H1 (cell line): ENCODE measurements around the gene ZNFX1. TPM values are rescaled to one million over a fixed set of nuclear protein-coding genes. Genes with fewer than 3 reads are reported as not detected.

Experiments used
- RXRA ChIP-seq: IDR thresholded peaks from 2 replicates; pipeline ENCODE4 v1.6.1; 2011; ENCODE audit warnings: low read depth, mild to moderate bottlenecking, low read length, moderate library complexity; ENCODE audit not compliant: insufficient read depth
- SUZ12 ChIP-seq: fragments of 200-600 bp; sonication (generic); IDR thresholded peaks from 2 replicates; pipeline ENCODE4 v1.6.1; 2012; ENCODE audit warnings: mild to moderate bottlenecking, inconsistent platforms, low read length, moderate library complexity, mixed read lengths
- polyA plus RNA-seq, 7 experiments: library from polyadenylated mRNA; depleted of rRNA in 3 of 7; stranded (reverse) in 5 of 7; unstranded in 2 of 7; fragments of >200 nt in 5 of 7; fragments of 200-250 nt in 2 of 7; gene quantifications; 1 replicate in 5 of 7; 2 replicates in 1 of 7; 4 replicates in 1 of 7; pipeline versions ENCODE4 v1.2.1 to v1.2.3, GENCODE V29; 2011 to 2013; ENCODE audit warnings: missing spikeins in 2 of 7, mixed read lengths in 2 of 7
- total RNA-seq: library from RNA; stranded (reverse); fragmentation: NEBNext Ultra II Directional; extraction: Animal tissue kit (Norgen Biotek cat#: 25700); gene quantifications from 2 replicates; pipeline ENCODE4 v1.2.1, GENCODE V29; 2021

The ZNFX1 gene
- total and polyA plus RNA-seq, 2 of the 8 experiments (the other 6 are each of a cell fraction or from before 2014, with no cell fraction given): 3.1 to 11.3 TPM

GRCh38 chr20:49247792-49248191, 30.1 kb downstream of the ZNFX1 start (continued):
- TF ChIP-seq RXRA (no peak), SUZ12 (no peak)
- TF ChIP-seq, all 59 proteins: peak for 0
